HG03558 (cell line): Measurements from ENCODE around the gene ZNF681.
"Not testable (repeated sequence)": the region's sequence is repeated elsewhere in the genome, so short reads cannot be mapped to it uniquely, and the experiment has no call there.

Experiments used
- ATAC-seq: cut with Tn5 transposase; IDR thresholded peaks from one replicate; pipeline ENCODE4 v1.9.1; 2021; ENCODE audit warnings: moderate number of reproducible peaks; ENCODE audit not compliant: unreplicated experiment; ENCODE audit errors: extremely low read depth

ZNF681 gene

DNA sequence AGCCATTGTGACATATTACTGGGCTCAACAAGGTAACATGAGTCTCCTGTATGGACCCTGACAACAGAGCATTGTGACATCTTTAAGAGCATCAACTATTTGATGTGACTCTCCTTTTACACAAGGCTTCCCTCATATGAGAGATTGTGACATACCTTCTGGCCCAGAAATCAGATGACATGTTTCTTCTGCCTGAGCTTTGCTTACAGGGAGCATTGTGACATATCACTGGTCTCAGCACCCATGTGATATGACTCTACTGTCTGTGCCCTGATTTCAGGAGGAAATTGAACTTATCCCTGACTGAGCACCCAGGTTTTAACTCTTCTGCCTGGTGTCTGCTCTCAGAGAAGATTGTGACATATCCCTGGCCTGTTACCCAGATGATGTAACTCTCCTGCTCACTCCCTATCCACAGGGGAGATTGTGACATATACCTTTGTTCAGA lies 15.9 kb upstream of the ZNF681 start:
- ATAC-seq: no peak

DNA sequence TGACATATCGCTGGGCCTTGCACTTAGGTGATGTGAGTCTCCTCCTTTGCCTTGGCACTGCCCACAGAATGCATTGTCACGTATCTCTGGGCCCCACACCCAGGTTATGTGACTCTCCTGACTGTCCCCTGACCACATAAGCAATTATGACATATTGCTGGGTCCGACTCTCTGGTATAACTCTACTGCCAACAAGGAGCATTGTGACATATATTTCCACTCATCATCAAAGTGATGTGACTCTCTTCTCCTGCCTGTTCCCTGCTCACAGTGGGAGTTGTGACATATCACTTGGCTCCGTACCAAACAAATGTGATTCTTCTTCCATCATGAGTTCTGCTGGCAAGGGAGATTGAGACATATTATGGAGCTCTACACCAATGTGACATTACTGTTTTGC lies 15.4 kb upstream of the ZNF681 start:
- ATAC-seq: no peak

DNA sequence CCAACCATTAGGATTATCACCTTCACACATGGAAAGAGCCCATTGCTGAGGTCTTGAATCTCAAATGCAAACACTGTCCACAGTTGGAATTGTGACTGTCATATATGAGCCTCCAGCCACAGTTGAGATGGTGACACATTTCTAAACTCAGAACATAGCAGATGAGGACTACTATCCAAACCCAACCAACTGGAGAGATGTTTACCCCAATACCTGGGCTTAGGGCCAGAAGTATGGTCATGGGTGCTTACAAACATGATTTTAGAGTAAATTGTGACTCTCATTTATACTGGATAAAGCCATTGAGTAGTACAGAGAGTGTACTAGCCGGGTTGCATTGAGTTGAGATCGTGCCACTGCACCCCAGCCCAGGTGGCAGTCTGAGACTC lies 14.0 kb upstream of the ZNF681 start:
- ATAC-seq: no peak

GRCh38 chr19:23771761-23772674 lies 13.3 kb upstream of the ZNF681 start:
- no peak for ATAC-seq

GRCh38 chr19:23771316-23771715 lies 12.6 kb upstream of the ZNF681 start:
- no peak for ATAC-seq

GRCh38 chr19:23770672-23771250 lies 12.1 kb upstream of the ZNF681 start:
- no peak for ATAC-seq

GRCh38 chr19:23769691-23770468 lies 11.2 kb upstream of the ZNF681 start:
- no peak for ATAC-seq

- no peak for ATAC-seq
Measured at GRCh38 chr19:23766951-23767350, 8.3 kb upstream of the ZNF681 start.

DNA sequence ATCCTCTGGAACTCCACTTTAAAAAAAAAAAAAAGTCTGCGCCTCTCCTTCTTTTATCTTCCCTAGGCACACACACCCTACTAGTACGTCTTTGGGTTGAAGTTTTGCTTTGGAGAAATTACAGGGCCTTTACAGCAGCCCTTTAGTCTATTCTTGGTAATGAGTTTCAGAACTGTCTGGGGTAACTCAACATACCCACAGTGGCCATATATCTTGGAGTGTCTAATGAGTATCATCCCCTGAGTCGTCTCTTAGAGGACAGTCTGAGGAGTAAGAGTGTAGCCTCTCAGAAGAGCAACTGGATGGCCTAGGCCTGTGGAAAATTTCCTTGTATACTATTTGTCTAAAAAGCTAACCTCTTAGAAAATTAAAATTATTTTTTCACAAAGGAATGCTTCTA lies 6.1 kb upstream of the ZNF681 start:
- no peak for ATAC-seq

- no peak for ATAC-seq
Measured at GRCh38 chr19:23762884-23763711, 4.4 kb upstream of the ZNF681 start.

DNA sequence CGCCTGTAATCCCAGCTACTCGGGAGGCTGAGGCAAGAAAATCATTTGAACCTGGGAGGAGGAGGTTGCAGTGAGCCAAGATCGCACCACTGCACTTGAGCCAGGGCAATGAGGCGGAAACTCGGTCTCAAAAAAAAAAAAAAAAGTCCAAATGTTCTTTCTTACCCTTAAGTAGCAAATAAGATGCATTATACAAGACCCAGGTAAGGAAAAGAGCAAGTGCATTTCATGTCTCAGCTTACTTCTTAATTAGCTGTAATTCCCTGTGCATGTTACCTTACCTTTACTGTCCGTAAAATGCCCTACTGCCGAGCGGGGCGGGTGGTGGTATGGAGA lies 3.8 kb upstream of the ZNF681 start:
- ATAC-seq: no peak

GRCh38 chr19:23760326-23760725 lies 1.6 kb upstream of the ZNF681 start:
- not testable (repeated sequence) for ATAC-seq

- ATAC-seq: not testable (repeated sequence)
Measured at GRCh38 chr19:23743633-23744232, 15.0 kb downstream of the ZNF681 start.

DNA sequence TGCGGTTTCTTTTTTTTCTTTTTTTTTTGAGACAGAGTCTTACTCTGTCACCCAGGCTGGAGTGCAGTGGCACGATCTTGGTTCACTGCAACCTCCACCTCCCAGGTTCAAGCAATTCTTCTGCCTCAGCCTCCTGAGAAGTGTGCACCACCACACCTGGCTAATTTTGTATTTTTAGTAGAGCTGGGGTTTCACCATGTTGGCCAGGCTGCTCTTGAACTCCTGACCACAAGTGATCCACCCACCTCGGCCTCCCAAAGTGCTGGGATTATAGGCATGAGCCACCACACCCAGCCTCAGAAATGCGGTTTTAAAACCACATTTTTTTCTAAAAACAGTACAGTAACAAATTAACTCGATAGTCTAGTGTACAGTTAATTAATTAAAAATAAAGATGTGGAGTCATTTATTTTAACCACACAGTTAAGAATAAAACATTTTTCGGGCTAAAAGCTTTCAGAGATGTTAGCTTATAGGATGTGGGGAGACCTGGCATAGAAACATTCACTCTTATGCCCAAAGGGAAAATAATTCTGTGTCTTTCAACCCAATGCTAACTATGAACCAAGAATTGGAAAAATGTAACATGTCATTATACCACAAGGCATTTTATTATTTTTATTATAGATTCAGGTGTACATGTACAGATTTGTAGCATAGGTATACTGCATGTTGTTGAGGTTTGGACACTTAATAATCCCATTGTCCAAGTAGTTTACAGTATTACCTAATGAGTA lies 27.8 kb downstream of the ZNF681 start:
- ATAC-seq: not testable (repeated sequence)

DNA sequence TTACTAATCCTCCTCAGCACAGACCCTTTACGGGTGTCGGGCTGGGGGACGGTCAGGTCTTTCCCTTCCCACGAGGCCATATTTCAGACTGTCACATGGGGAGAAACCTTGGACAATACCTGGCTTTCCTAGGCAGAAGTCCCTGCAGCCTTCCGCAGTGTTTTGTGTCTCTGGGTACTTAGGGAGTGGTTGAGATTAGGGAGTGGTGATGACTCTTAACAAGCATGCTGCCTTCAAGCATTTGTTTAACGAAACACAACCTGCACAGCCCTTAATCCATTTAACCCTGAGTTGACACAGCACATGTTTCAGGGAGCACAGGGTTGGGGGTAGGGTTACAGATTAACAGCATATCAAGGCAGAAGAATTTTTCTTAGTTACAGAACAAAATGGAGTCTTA lies 34.5 kb downstream of the ZNF681 start:
- ATAC-seq: not testable (repeated sequence)

- no peak for ATAC-seq
Measured at GRCh38 chr19:23718802-23719201, 39.9 kb downstream of the ZNF681 start.

DNA sequence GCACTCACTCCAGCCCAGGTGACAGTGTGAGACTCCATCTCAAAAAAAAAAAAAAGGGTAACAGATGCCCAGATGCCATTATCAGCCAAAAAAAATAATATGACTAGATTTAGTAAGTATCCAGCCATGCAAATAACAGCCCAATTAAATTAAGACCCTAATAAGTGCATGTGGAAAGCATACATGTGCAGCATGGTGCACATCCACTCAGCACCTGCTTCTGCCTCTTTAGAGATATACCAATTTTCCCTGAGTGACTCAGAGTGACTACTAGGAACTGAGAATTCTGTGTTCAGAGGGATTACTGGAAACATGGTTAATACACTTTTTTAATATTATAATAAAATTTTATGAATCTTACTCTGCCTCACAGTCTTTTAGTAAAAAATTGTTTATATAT lies 41.9 kb downstream of the ZNF681 start:
- no peak for ATAC-seq

DNA sequence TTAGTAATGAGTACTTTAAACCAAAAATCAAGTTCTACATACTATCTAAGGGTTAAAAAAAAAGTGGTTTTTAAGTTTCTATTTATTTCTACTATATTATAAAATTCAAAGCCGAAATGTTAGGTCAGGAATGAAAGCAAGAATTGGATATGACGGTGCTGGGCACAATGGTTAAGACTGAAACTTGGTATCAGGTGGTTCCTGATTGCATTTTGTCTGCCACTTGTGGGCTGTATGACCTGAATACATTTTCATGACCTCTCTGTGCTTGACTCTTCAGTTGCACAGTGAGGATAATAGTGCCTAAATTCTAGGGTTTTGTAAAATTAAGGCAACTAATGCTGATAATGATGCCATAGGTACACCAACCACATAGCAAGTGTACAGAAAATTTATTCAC lies 49.3 kb downstream of the ZNF681 start:
- ATAC-seq: no peak

DNA sequence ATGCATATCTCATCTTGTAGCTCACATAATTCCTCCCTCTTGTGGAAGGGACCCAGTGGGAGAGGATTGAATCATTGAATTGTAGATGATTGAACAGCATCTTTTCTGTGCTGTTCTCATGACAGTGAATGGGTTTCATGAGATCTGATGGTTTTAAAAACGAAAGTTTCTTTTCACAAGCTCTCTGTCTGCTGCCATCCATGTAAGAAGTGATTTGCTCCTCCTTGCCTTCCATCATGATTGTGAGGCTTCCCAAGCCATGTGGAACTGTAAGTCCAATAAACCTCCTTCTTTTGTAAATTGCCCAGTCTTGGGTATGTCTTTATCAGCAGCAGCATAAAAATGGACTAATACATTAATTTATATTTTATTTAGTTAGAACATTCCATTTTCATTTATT lies 52.0 kb downstream of the ZNF681 start:
- ATAC-seq: no peak
